Body of pancreas (tissue), 4 donors: Measurements from ENCODE around the gene PIGU. TPM values are rescaled to one million over a fixed set of nuclear protein-coding genes. Genes with fewer than 3 reads are reported as not detected.

Source experiments
- ATAC-seq: fragments of 150-250 bp; one replicate; pipeline ENCODE4 v1.9.1; 2016
- DNase-seq, 4 donors: peaks; one replicate each; pipeline ENCODE4 v3.0.0-alpha.2; 2019
- H3K27ac ChIP-seq, 4 donors: fragments of 200-600 bp; sonication (generic); 1 replicate in 3 of 4; 2 replicates in 1 of 4; pipeline versions ENCODE4 v1.5.1 to v1.6.1; 2016 to 2019; ENCODE audit warnings: mild to moderate bottlenecking in 1 of 4, mixed read lengths in 1 of 4, moderate library complexity in 1 of 4
- H3K27me3 ChIP-seq, 2 donors: fragments of 200-600 bp; sonication (generic); one replicate each; pipeline ENCODE4 v1.6.0; 2016; ENCODE audit warnings: mild to moderate bottlenecking in 1 of 2
- H3K36me3 ChIP-seq, 2 donors: fragments of 200-600 bp; sonication (generic); replicated peaks in 1 of 2; 2 replicates each; pipeline ENCODE4 v1.5.1; 2016; ENCODE audit warnings: low read depth in 2 of 2; ENCODE audit not compliant: insufficient read depth in 1 of 2
- H3K4me1 ChIP-seq: fragments of 200-600 bp; sonication (generic); one replicate; pipeline ENCODE4 v1.6.0; 2016
- H3K4me3 ChIP-seq, 2 donors: fragments of 200-600 bp; sonication (generic); 1 replicate in 1 of 2; 2 replicates in 1 of 2; pipeline ENCODE4 v1.5.1; 2016 to 2019
- H3K9me3 ChIP-seq, 3 donors: fragments of 200-600 bp; sonication (generic); 1 replicate in 2 of 3; 2 replicates in 1 of 3; pipeline ENCODE4 v1.5.1; 2016
- POLR2A ChIP-seq, 3 donors: fragments of 450-650 bp; IDR thresholded peaks; one replicate each; pipeline ENCODE4 v1.6.1; 2016; ENCODE audit warnings: antibody characterized with exemption in 3 of 3, mild to moderate bottlenecking in 2 of 3
- WGBS, 2 donors: methylation state at CpG; one replicate each; pipeline ENCODE4 v1.1.5; 2017; 5-methylcytosine and 5-hydroxymethylcytosine counted together
- intact Hi-C: fragments of 100-400 bp; cut with DNase I; formaldehyde crosslinking; loops from one replicate; pipeline ENCODE4 v1.15.1; 2023
- total RNA-seq, 2 donors: library from RNA; depleted of rRNA; stranded (reverse); fragments of >200 nt; gene quantifications; one replicate each; pipeline ENCODE4 v1.1.0, GENCODE V29; 2016
- TF ChIP-seq, protein P1 (sequence below), 7 experiments: fragments of 450-650 bp in 4 of 7; fragments of 200-600 bp in 3 of 7; sonication (generic) in 3 of 7; IDR thresholded peaks; one replicate each; pipeline ENCODE4 v1.5.1; 2016 to 2019; ENCODE audit warnings: antibody characterized with exemption in 7 of 7

PIGU gene
- total RNA-seq, 2 donors from 2014 or later: 4.4 to 14.8 TPM

DNA sequence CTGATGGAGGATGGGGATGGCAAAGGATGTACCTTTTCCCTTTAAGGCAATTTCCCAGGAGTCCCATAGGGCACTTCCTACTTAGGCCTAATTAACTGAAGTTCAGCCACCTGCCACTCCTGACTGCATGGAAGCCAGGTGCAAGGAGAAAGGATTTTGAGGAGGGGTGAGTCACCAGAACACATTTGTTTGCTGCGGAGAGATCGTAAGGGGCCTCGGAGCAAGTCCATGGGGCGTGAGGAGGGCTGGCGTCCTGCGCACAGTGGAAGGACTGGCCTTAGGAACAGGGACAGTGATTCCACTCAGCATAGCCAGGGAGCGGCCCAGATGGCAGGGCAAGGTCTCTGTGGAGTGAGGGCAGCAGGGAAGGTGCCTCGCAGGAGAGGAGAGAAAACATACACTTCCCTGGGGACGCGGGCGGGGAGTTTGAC, 130.1 kb downstream of the PIGU start:
- intact Hi-C loops: no loop called here
- Histone ChIP-seq H3K9me3 (no peaks in the 10 kb centered on the region), H3K4me1 (peaks cover 7% of the 10 kb centered on the region), H3K36me3 (no peaks in the 10 kb centered on the region), H3K4me3 (no peak overlapping the region), H3K27ac (no peak overlapping the region), H3K27me3 (no peaks in the 10 kb centered on the region)
- DNase-seq (no peak), ATAC-seq (no peak)
- TF ChIP-seq, protein P1, sequence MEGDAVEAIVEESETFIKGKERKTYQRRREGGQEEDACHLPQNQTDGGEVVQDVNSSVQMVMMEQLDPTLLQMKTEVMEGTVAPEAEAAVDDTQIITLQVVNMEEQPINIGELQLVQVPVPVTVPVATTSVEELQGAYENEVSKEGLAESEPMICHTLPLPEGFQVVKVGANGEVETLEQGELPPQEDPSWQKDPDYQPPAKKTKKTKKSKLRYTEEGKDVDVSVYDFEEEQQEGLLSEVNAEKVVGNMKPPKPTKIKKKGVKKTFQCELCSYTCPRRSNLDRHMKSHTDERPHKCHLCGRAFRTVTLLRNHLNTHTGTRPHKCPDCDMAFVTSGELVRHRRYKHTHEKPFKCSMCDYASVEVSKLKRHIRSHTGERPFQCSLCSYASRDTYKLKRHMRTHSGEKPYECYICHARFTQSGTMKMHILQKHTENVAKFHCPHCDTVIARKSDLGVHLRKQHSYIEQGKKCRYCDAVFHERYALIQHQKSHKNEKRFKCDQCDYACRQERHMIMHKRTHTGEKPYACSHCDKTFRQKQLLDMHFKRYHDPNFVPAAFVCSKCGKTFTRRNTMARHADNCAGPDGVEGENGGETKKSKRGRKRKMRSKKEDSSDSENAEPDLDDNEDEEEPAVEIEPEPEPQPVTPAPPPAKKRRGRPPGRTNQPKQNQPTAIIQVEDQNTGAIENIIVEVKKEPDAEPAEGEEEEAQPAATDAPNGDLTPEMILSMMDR (IDR thresholded peaks at IDR 0.05): no peak
- TF ChIP-seq POLR2A (IDR thresholded peaks at IDR 0.05): peak in 1 of 3 donors; percentile 12
- 80 to 94% methylated on average over 11 of the region's 11 CpGs for WGBS, 2 donors

DNA sequence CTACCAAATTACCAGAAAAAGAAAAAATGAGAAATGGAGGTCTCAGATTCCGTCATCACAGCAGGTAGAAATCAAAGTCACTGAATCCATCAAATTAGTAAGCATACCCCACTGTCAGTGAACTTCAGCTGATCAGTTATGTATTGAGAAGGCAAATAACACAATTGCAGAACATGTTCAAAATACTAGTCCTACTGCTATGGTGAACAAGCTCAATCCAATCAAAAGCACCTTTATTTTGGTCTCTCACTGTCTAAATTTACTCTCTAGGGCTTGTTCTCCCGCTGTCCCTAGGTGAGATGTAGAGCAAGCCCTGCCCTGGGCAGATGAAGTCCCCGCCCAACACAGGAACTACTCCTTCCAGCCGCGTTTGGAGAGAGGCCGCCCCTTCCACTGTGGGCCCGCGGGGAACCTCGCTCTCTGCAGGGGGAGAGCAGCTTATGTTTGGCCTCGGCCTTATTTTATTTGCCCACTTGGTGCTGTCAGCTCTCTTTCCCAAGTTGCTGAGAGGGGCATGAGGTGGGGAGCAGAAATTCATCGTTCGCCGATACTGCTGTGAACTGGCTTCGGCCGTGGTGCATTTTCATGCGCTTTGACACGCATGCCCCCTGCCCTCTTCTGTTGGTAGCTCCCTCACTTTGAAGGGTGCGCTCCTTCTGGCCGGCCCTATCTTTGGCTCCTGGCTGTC, 132.6 kb downstream of the PIGU start:
- Histone ChIP-seq H3K4me1 (no peaks in the 10 kb centered on the region), H3K4me3 (no peak overlapping the region), H3K27ac (no peak overlapping the region), H3K36me3 (peaks cover 0 to 6% of the 10 kb centered on the region in 2 donors), H3K9me3 (no peaks in the 10 kb centered on the region), H3K27me3 (no peaks in the 10 kb centered on the region)
- DNase-seq (no peak), ATAC-seq (no peak)
- intact Hi-C loops: no loop called here
- 43 to 68% methylated on average over 19 of the region's 19 CpGs for WGBS, 2 donors
- no peak for TF ChIP-seq POLR2A (IDR thresholded peaks at IDR 0.05)
- TF ChIP-seq, protein P1 (IDR thresholded peaks at IDR 0.05): no peak

DNA sequence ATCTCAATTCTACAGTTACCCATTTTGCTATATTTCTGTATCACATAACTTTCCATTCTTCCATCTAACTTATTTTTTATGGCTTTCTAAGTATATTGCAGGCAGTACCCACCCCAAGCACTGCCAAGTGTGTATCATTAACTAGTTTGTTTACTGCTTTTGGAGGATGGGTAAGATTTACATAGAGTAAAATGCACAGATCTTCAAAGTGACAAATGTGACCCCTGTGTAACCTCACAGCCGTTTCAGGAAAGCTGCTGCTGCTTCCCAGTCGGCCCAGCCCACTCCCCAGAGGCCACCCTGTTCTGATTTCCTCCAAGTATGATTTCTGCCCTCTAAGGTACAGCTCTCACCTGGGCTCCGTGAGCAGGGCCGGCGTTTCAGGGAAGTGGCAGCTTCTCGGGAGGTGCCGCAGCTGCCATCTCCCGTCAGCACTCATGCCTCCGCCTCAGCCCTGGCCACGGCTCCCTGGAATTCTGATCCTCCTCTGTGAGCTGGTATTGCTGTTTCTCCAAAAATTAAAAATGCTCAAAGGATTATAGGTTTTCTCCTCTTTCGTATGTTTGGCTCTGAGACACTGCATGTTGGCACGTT, 133.3 kb downstream of the PIGU start:
- Histone ChIP-seq H3K4me1 (no peaks in the 10 kb centered on the region), H3K27ac (no peak overlapping the region), H3K9me3 (no peaks in the 10 kb centered on the region), H3K36me3 (peaks cover 0 to 6% of the 10 kb centered on the region in 2 donors), H3K27me3 (no peaks in the 10 kb centered on the region), H3K4me3 (no peak overlapping the region)
- TF ChIP-seq POLR2A (IDR thresholded peaks at IDR 0.05): no peak
- TF ChIP-seq, protein P1 (IDR thresholded peaks at IDR 0.05): no peak
- DNase-seq (no peak), ATAC-seq (no peak)
- intact Hi-C loops: no loop called here
- 73 to 76% methylated on average over 7 to 12 of the region's 12 CpGs for WGBS, 2 donors

DNA sequence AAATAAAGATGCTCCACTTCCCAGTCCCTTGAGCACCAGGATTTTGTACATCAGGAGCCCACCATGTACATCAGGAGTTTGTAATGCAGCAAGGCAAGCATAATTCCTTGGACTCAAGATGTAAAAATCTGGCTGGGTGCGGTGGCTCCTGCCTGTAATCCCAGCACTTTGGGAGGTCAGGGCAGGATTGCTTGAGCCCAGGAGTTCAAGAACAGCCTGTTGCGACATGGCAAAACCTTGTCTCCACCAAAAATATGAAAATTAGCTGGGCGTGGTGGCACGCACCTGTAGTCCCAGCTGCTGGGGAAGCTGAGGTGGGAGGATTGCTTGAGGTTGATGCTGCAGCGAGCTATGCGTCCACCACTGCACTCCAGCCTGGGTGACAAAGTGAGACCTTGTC, 134.5 kb downstream of the PIGU start:
- no peak overlapping the region for H3K4me3 ChIP-seq
- TF ChIP-seq POLR2A (IDR thresholded peaks at IDR 0.05): no peak
- TF ChIP-seq, protein P1 (IDR thresholded peaks at IDR 0.05): no peak
- H3K36me3 ChIP-seq: peaks cover 0 to 6% of the 10 kb centered on the region in 2 donors
- intact Hi-C loops: no loop called here
- H3K9me3 ChIP-seq: no peaks in the 10 kb centered on the region
- no peak overlapping the region for H3K27ac ChIP-seq
- 96 to 97% methylated on average over 6 of the region's 6 CpGs for WGBS, 2 donors
- no peaks in the 10 kb centered on the region for H3K4me1 ChIP-seq
- no peak for DNase-seq
- H3K27me3 ChIP-seq: no peaks in the 10 kb centered on the region
- no peak for ATAC-seq
